GM12874 (cell line): ENCODE measurements around the gene CCDC32.

ENCODE experiments used
- TF ChIP-seq, protein P1 (sequence below): IDR thresholded peaks from 2 replicates; pipeline ENCODE4 v1.5.1; 2011; ENCODE audit warnings: low read depth, mild to moderate bottlenecking, control low read depth, low read length, moderate library complexity; ENCODE audit not compliant: insufficient read depth

Gene CCDC32

GRCh38 chr15:40582726-40583246 is 17.9 kb upstream of the CCDC32 start:
- TF ChIP-seq, protein P1, sequence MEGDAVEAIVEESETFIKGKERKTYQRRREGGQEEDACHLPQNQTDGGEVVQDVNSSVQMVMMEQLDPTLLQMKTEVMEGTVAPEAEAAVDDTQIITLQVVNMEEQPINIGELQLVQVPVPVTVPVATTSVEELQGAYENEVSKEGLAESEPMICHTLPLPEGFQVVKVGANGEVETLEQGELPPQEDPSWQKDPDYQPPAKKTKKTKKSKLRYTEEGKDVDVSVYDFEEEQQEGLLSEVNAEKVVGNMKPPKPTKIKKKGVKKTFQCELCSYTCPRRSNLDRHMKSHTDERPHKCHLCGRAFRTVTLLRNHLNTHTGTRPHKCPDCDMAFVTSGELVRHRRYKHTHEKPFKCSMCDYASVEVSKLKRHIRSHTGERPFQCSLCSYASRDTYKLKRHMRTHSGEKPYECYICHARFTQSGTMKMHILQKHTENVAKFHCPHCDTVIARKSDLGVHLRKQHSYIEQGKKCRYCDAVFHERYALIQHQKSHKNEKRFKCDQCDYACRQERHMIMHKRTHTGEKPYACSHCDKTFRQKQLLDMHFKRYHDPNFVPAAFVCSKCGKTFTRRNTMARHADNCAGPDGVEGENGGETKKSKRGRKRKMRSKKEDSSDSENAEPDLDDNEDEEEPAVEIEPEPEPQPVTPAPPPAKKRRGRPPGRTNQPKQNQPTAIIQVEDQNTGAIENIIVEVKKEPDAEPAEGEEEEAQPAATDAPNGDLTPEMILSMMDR: no peak

DNA sequence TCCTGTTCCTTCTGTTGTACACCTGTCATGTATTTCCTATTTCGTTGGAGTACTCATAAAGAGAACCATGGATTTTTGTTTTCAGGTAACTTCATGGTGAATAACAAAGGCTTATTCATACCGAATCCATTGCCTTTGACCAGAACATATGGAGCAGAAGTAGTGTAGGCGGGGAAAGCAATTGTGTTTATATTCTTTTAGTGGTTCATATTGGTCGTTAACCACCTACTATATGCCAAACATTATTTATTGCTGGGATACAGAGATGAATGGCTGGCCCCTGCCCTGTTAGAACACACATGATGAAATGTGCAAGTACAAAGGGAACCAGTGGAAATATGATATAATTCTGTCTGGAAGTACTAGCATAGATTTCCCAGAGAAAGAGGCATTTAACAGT is 14.1 kb upstream of the CCDC32 start:
- TF ChIP-seq, protein P1: no peak

DNA sequence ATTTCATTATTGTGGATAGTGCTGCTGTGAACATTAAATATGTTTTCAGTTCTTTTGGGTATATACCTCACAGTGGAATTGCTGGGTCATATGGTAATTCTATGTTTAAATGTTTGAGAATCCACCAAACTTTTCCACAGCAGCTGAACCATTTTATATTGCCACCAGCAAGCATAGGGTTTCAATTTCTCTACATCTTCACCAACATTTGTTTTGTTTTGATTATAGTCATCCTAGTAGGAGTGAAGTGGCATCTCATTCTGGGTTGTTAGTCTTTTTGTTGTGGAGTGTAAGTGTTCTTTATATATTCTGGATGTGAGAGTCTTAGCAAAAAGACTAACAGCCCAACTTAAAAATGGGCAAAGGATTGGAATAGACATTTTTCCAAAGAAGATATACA is 10.3 kb upstream of the CCDC32 start:
- TF ChIP-seq, protein P1: no peak

DNA sequence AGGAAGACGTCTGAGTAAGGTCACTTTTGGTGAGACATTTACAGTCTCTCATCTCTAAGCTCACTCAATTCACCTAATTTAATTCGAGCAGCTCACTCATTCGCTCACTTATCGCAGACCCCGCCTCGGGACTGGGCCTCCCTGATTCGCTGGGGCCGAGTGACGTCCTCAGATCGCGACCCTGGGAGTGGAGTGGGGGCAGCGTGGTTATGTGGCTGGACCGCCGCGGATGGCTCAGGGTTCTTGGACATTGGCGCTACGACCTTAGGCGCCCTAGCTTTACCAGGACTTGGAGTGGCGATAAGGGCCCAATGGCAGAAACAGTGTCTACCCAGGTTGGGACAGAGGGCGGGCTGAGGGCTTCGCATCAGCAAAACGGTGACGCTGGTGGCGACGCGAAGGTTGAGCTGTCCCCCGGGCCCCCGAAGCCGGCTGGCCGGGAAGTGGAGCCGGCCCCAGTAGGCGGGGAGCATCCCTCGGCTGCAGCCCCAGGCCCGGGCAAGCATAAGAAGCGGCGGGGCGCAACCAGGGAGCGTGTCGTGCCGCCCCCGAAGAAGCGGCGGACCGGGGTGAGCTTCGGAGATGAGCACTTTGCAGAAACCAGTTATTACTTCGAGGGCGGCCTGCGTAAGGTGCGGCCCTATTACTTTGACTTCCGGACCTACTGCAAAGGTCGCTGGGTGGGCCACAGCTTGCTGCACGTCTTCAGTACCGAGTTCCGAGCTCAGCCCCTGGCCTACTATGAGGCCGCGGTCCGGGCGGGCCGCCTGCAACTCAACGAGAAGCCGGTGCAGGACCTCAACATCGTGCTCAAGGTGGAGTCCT is 4.5 kb upstream of the CCDC32 start, which contains the start of gene RPUSD2:
TSS of gene RPUSD2 (plus strand) at position 171 of the 825 bp plus-strand sequence. CDS start at position 210, 39 bp downstream.
- TF ChIP-seq, protein P1: no peak

GRCh38 chr15:40567111-40567510 is 2.3 kb upstream of the CCDC32 start:
- TF ChIP-seq, protein P1: peak; percentile 34; the same call in 1 of the 2 replicates

DNA sequence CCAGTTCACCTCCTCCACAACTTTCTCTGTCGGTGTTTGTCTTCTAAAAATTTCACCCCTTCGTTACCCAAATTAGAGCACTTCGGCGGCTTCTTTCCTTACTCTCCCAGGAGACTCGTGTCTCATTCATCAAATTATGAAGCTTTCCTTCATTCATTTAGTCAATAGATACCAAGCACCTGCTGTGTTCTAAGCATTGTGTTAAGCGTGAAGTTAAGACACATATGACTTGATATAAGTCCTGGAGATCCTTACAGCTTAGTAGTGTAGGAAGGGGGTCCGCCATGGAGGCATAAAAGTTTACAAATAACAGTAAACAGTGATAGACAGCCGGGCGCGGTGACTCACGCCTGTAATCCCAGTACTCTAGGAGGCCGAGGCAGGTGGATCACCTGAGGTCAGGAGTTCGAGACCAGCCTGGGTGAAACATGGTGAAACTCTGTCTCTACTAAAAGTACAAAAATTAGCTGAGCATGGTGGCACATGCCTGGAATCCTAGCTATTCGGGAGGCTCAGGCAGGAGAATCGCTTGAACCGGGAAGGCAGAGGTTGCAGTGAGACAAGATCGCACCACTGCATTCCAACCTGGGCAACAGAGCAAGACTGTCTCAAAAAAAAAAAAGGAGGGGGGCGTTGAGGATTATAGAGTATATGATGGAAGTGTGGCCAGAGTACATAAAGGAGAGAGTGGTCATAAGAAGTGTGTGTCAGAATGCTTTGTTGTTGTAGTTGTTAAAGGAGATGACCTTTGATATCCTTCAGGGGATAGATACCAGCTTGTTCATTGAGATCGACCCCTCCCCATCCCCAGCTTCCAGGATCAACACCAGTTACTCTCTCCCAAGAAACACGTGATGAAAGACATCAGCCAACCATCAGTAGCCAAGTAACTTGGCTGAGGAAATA is 744 bp upstream of the CCDC32 start:
- TF ChIP-seq, protein P1: no peak

DNA sequence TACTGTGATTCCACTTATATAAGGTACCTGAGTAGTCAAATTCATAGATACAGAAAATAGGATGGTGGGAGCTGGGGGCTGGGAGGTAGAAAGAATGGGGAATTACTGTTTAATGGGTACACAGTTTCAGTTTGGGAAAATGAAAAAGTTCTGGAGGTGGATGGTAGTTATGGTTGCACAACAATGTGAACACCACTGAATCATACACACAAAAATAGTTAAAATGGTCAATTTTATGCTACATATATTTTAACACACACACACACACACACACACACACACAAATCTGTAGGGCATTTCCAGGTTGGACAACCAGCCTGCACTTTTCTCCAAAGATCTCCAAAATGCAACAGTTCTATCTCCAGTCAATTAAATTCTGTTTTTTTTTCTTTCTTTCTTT is 1.4 kb downstream of the CCDC32 start:
- TF ChIP-seq, protein P1: no peak
